Measurements from ENCODE around the gene PCBP3. TPM values are rescaled to one million over a fixed set of nuclear protein-coding genes. Genes with fewer than 3 reads are reported as not detected.
"Not testable (repeated sequence)": the region's sequence is repeated elsewhere in the genome, so short reads cannot be mapped to it uniquely, and the experiment has no call there.

Gene PCBP3
- polyA plus RNA-seq, 3 donors, result 1.9 to 2.0 (median 1.9) TPM

DNA sequence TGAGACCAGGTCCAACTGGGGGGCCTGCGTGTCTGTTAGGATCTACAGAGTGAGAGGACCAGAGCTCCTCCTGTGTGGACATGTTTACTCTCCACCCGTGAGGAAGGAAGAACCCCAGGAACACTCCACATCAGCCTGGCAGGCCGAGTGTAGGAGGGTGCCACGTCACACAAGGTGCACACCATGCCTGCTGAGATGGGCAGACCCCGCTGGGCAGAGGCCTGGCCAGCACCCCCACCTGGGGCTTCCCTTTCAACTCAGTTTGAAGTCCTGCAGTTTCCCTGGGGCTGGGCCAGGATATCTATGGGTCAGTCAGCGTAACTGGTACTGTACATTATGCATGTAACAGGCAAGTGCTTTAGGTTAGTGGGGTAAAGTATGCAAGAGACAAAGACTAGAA is 30.1 kb upstream of the PCBP3 start:
- DNase-seq, result no peak

- no peak for DNase-seq
Measured at GRCh38 chr21:45613881-45614280, 29.6 kb upstream of the PCBP3 start.

DNA sequence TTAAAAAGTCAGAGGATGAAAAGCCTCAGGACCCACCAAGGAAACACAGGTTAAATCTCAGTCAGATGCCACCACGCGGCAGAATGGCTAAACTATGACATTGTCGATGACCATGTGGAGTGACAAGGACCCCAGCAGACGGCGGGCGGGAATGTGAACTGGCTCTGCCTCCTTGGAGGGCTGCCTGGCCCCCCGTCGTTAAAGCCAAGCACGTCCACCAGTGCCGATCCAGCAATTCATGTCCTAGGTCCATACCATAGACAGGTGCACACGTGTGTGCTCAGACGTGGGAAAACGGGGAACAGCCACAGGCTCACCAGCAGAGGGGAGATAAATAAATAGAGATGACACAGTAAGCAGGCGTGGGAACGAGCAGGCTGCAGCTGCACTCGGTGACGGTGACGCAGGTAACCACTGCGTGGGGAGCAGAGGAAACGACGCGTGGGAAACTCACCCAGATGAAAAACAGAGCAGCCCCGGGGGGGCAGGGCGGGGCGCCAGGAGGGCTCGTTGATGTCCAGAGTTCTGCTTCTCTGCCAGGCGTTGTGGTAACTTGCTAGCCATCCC is 28.3 kb upstream of the PCBP3 start:
- DNase-seq, result no peak

DNA sequence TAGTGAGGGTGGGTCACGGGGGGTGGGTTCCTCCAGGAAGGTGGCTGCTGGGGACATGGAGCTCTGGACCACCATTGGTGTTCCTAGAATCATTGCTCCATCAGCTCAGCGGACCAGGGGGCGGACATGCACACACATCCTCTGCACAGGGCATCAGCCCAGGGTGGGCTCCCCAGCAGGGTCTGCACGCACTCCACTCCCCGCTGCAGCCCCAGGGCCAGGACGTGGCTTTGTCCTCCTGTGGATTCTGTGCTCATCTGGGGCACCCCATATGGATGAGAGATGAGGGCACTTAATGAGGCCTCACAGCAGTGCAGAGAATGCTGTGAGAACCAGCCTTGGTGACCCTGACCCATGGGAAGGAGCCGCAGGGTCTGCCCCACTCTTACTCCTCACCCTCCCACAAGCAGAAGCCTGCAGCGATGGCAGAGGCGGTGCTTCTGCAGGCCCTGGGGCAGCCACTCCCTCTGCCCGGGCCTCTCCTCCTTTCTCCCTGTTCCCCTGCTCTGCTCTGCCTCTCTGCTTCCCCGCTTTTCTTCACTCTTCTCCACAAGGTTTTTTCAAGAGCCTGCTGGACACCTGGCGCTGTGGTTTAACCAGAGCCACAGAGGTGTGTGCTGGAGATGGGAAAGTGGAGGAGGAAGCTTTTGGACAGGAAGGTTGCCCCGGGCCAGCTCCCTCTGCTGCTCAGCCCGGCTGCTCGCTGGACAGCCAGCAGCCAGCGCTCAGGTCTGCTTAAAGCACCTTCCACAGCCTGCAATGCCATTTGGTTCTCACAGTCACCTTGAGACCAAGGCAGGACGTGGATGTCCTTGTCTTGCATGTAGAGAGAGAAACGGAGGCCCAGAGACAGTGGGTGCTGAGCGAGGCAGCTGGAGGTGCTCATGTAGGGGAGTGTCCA is 26.3 kb upstream of the PCBP3 start:
- DNase-seq, result no peak

DNA sequence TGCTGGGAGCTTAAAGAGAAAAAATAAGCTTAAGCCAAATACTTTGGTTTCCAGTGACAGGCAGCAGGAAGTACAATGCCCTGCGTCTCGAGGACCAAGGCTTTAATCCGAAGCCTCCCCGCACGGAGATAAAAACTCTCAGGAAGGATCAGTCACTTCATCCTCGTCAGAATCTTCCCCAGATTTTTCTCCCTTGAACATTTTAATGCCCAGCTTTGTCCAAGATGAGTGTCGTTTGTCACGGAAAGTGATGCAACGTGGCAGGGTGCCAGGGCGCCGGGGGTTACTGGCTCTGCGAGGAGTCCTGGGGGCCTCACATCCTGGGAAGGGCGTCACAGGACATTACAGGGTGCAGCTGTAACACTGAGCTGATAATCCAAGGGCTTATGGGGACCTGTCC is 25.2 kb upstream of the PCBP3 start:
- DNase-seq, result no peak

- no peak for DNase-seq
Measured at GRCh38 chr21:45618846-45619485, 24.6 kb upstream of the PCBP3 start.

DNA sequence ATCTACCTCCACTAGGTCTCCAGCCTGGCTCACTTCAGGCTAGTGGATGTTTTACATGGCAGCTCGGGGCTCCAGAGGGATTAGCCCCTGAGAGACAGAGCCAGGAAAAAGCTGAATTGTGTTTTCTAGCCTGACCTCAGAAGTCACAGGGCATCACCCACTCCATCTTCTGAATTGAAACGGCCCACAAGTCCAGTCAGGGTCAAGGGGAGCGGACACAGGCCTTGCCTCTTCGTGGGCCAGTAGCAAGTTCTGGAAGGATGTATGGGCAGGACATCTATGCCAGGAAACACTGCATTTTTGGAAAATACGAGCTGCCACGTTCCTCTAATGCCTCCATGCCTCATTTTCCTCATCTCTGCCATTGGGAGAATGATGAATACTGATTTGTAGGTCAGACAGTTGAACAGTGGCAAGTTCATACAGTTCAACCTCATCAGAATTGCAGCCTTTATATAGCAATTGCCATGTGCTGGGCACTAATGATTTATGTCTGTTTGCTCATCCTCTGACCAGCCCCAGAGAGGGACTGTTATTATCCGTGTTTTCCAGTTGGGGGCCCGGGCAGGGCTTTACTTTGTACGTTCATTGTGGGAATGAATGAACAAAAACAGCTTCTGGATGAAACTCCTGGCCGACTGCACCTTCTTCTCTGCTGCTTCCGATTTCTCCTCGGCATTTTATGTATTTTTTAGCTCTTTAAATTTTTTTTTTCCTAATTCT is 23.2 kb upstream of the PCBP3 start:
- DNase-seq, result no peak

DNA sequence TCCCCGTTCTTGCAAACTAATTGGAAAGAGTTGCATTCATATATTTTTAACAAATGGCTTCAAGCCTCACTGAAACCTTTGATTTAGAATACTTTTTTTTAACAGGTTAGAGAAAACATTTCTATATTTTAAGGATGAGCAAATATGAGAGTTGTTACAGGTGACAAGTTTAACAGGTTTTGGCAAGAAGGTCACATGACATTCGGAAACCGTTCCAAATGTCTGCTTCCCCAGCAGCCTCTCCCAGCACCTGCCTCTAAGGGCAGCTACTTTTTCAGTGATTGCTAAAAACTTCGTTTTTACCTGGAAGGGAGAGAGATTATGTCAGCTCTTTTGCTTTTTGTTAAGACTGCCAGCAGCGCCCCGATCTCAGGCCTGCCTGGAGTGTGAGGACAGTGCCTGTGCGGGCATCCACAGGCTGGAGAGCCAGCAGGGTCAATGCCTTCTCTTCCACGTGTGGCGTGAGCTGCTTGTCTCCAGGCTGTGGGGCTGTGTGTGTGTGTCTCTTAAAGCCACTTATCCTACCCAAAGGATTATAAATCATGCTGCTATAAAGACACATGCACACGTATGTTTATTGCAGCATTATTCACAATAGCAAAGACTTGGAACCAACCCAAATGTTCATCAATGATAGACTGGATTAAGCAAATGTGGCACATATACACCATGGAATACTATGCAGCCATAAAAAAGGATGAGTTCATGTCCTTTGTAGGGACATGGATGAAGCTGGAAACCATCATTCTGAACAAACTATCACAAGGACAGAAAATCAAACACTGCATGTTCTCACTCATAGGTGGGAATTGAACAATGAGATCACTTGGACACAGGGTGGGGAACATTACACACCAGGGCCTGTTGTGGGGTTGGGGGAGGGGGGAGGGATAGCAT is 21.8 kb upstream of the PCBP3 start:
- not testable (repeated sequence) for DNase-seq

GRCh38 chr21:45622416-45623097 is 21.0 kb upstream of the PCBP3 start:
- no peak for DNase-seq

GRCh38 chr21:45623436-45623835 is 20.1 kb upstream of the PCBP3 start:
- no peak for DNase-seq

DNA sequence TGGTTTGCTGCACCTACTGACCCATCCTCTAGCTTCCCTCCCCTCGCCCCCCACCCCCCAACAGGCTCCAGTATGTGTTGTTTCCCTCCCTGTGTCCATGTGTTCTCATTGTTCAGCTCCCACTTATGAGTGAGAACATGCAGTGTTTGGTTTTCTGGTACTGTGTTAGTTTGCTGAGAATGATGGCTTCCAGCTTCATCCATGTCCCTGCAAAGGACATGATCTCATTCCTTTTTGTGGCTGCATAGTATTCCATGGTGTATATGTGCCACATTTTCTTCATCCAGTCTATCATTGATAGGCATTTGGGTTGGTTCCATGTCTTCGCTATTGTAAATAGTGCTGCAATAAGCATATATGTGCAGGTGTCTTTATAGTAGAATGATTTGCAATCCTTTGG is 17.4 kb upstream of the PCBP3 start:
- not testable (repeated sequence) for DNase-seq

DNA sequence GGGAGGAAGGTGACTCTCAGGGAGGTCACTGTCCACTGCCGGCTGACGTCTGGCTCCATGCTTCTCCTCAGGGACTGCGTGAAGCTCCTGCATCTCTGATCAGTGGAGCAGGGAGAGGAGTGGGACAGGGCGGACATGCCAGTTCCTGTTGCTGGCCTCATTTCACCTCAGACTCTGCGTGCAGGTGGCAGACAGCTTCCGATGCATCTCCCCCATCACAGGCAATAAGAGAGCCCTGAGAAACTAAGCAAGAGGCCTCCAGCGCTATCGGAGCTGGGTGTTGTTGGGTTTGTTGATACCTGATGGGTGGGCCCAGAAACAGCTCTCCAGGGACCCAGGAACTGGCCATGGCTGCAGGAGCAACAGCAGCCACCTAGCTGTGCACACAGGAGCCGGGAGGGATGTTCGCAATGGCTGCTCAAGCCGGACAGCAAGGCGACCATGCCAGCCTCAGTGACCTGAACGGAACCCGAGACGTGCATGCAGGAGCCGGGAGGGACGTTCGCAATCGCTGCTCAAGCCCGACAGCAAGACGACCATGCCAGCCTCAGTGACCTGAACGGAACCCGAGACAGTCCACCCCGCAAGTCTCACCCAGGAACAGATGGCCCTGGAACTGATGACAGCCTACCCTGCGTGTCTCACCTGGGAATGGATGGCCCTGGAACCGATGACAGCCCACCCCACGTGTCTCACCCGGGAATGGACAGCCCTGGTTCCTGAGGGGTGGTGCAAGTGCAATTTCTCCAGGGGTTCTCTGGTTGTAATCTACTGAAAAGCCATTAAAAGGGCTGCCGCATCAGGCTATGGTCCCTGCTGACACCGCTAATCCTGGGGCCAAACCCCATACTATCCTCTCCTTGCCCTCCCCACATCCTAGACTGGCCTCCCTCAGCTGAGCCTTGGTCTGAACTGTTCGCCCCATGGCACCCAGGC is 14.2 kb upstream of the PCBP3 start:
- no peak for DNase-seq

DNA sequence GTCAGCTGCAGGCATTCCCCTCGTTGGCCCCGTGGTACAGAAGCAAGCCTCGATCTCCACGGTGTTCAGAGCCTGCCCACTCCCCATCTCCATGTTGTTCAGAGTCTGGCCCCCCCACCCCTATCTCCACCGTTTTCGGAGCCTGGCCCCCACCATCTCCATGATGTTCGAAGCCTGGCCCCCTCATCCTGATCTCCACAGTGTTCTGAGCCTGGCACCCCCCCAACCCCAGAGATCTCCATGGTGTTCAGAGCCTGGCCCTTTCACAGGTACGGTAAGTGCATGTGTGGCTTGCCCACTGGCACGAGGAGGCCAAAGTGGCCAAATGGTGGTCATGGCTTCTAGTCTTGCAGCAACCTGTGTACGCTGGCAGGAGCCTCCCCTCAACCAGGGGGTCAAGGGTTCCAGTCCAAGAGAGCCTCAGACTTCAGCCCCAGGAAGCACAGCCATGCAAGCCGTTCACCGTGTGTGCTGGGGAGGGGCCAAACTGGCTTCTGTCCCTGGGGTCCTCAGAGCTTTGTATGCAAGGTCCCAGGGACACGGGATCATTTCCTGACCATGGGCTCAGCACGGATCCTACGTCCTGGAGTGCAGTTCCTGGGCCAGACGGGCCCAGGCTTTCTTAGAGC is 13.3 kb upstream of the PCBP3 start:
- no peak for DNase-seq

DNA sequence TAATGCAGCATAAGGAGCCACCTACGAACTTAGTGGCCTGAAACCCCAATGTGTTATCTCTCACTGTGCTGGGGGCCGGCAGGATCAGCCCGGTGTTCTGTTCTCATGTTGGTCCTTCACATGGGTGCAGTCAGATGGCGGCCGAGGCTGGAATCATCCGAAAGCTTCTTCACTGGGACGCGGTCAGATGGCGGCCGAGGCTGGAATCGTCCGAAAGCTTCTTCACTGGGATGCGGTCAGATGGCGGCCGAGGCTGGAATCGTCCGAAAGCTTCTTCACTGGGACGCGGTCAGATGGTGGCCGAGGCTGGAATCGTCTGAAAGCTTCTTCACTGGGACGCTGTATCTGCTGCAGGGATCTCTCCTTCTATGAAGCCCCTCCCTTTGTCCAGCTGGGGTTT is 12.6 kb upstream of the PCBP3 start:
- DNase-seq, result no peak

GRCh38 chr21:45631540-45631939 is 12.0 kb upstream of the PCBP3 start:
- DNase-seq, result no peak

DNA sequence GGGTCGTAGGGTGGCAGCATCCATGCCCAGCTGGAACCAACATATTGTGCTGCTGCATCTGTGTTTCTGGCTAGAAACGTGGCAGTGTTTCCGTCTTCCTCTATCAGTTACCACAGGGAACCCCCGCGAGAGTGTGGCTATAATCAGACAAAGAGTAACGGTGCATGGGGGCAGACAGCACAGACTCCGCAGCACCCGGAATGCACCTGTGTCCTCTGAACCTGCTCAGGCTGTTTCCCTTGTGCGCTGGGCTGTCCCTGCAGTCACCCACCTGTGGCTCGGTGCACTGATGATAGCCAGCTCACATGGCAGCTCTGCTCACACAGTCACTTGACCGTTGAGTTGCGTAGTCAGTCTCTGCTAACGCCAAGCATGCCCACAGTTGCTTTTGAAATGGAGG is 11.4 kb upstream of the PCBP3 start:
- DNase-seq, result no peak

DNA sequence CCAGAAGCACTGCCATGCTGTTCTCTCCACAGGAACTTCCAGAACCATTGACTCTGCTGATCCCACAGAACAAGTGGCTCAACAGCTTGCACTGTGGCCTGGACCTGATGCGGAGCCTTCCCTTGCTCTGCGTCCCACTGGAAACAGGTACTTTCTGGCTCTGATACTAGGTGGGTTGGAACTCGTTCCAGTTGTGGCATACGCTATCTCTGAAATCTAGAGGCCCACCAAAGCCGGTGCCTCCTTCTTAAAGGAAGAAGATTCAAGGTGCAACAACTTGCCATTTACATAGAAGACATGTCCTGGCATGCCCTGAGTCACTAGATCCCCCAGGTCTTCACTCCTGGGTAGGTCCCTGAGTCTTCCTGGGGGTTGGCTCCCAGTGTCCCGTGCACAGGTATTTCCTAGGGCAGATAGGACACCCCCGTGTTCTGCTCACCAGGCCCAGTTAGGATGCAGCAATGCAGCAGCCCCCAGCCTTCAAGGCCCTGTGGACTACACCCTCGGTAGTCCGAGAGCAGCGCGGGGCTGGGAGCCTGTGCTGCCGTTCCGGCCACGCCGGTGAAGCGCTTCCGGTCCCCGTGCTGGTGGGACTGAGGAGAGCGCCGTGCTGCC is 10.8 kb upstream of the PCBP3 start:
- DNase-seq, result no peak

- no peak for DNase-seq
Measured at GRCh38 chr21:45634511-45635183, 8.9 kb upstream of the PCBP3 start.
